C4-2B (cell line): ENCODE data around the gene GRK7.

Experiments used
- H3K27ac ChIP-seq: fragments of 450-650 bp; 2 replicates; pipeline ENCODE4 v1.5.1; 2017
- CTCF ChIP-seq: fragments of 450-650 bp; conservative IDR thresholded peaks from 2 replicates; pipeline ENCODE4 v1.5.1; 2017; ENCODE audit warnings: mild to moderate bottlenecking
- ZFX ChIP-seq: fragments of 450-650 bp; IDR thresholded peaks from 2 replicates; pipeline ENCODE4 v1.6.1; 2017

Gene GRK7

GRCh38 chr3:141804447-141804777 lies 41.2 kb downstream of the GRK7 start:
- H3K27ac ChIP-seq: no peak overlapping the region
- TF ChIP-seq CTCF: no peak
- no peak for TF ChIP-seq ZFX

GRCh38 chr3:141804778-141805639 lies 41.8 kb downstream of the GRK7 start:
- no peak overlapping the region for H3K27ac ChIP-seq
- TF ChIP-seq ZFX (no peak), CTCF (no peak)

GRCh38 chr3:141807277-141808033 lies 44.2 kb downstream of the GRK7 start:
- H3K27ac ChIP-seq: no peak overlapping the region
- TF ChIP-seq CTCF (no peak), ZFX (no peak)

DNA sequence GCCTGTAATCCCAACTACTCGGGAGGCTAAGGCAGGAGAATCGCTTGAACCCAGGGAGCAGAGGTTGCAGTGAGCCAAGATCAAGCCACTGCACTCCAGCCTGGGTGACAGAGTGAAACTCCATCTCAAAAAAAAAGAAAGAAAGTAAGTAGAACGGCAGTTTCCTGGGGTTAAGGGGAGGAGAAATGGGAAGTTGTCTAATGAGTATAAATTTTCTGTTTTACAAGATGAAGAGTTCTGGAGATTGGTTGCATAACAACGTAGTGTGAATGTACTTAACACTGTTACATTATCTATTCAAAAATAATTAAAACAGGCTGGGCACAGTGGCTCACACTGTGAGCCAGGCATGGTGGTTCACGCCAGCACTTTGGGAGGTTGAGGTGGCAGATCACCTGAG lies 45.4 kb downstream of the GRK7 start:
- no peak overlapping the region for H3K27ac ChIP-seq
- TF ChIP-seq ZFX (no peak), CTCF (no peak)

DNA sequence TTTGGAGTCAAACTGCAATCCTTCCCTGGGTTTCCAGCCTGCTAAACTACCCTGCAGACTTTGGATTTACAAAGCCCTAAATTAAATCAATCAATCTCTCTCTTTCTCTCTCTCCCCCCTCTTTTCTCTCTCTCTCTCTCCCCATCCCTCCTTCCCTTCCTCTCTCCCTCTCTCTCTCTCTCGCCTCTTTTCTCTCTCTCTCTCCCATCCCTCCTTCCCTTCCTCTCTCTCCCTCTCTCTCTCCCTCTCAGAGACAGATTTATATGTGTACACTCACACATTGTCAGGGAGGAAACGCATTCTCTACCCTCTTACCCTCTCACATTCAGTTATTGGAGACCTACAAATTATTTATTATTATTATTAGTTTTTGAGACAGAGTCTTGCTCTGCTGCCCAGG lies 47.0 kb downstream of the GRK7 start:
- no peak for TF ChIP-seq CTCF
- TF ChIP-seq ZFX: no peak
- H3K27ac ChIP-seq: no peak overlapping the region

GRCh38 chr3:141811348-141811747 lies 48.1 kb downstream of the GRK7 start:
- TF ChIP-seq CTCF: no peak
- no peak for TF ChIP-seq ZFX
- no peak overlapping the region for H3K27ac ChIP-seq

DNA sequence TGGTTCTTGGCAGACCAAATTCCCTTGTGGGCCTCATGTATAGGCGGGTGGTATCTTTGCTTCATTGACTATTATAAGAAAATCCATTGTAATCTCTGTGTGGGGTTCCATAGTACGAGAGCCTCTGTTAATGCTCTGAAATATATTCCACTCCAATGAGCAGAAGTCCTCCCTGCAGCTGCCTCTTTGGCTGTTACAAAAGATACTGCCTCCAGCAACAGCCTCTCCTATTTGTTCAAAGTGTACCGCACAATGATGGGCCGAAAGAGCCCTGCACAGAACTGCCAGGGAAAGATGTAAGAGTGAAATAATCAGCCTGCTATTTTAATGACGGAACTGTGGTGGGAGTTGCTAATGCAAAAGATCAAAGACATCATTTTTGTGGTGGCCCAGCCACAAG lies 48.9 kb downstream of the GRK7 start:
- no peak for TF ChIP-seq ZFX
- H3K27ac ChIP-seq: no peak overlapping the region

- no peak overlapping the region for H3K27ac ChIP-seq
- no peak for TF ChIP-seq ZFX
- no peak for TF ChIP-seq CTCF
Observed at GRCh38 chr3:141812586-141812985, 49.4 kb downstream of the GRK7 start.
